Kidney (tissue), 14 donors: ENCODE results near the gene CERK. TPM values are rescaled to one million over a fixed set of nuclear protein-coding genes. Genes with fewer than 3 reads are reported as not detected.

Experiments used
- DNase-seq, 5 donors: peaks; one replicate each; pipeline ENCODE4 v3.0.0-alpha.2; 2013 to 2020
- FAIRE-seq: peaks from 2 replicates; lab custom pipeline; 2012; peaks lifted over from hg19 to GRCh38; lab: Jason Lieb, UNC
- H3K27ac ChIP-seq, 2 donors: one replicate each; pipeline ENCODE4 v1.7.0; 2013; ENCODE audit warnings: low read depth in 2 of 2, low read length in 2 of 2, inconsistent platforms in 1 of 2
- H3K27me3 ChIP-seq: one replicate; pipeline ENCODE4 v1.7.1; 2013; ENCODE audit warnings: low read length, inconsistent platforms; ENCODE audit not compliant: control insufficient read depth, insufficient read depth
- H3K36me3 ChIP-seq, 3 donors: one replicate each; pipeline versions ENCODE4 v1.7.0 to v1.7.1; 2013; ENCODE audit warnings: low read length in 3 of 3, control low read depth in 1 of 3, inconsistent platforms in 1 of 3; ENCODE audit not compliant: insufficient read depth in 3 of 3, control insufficient read depth in 2 of 3
- H3K4me1 ChIP-seq, 3 donors: one replicate each; pipeline versions ENCODE4 v1.7.0 to v1.7.1; 2013; ENCODE audit warnings: low read length in 3 of 3, inconsistent platforms in 1 of 3, low read depth in 1 of 3; ENCODE audit not compliant: control insufficient read depth in 2 of 3, insufficient read depth in 2 of 3
- H3K4me3 ChIP-seq, 3 donors: one replicate each; pipeline versions ENCODE4 v1.7.0 to v1.8.1; 2013; ENCODE audit warnings: low read length in 3 of 3, control low read depth in 1 of 3, inconsistent platforms in 1 of 3
- H3K9ac ChIP-seq, 3 donors: one replicate each; pipeline versions ENCODE4 v1.7.0 to v1.7.1; 2013; ENCODE audit warnings: low read length in 3 of 3, control low read depth in 1 of 3, inconsistent platforms in 1 of 3
- H3K9me3 ChIP-seq, 3 donors: one replicate each; pipeline versions ENCODE4 v1.7.0 to v1.7.1; 2013; ENCODE audit warnings: low read length in 3 of 3, control low read depth in 1 of 3, inconsistent platforms in 1 of 3; ENCODE audit not compliant: control insufficient read depth in 2 of 3, insufficient read depth in 1 of 3
- intact Hi-C: fragments of 100-400 bp; cut with DNase I; formaldehyde crosslinking; loops from one replicate; pipeline ENCODE4 v1.11.1; 2022
- polyA plus RNA-seq: library from polyadenylated mRNA; stranded (reverse); fragments of 350-450 nt; fragmentation: Illumina TruSeq; extraction: RNeasy Lipid Tissue Mini Kit (QIAGEN cat#74804); gene quantifications from one replicate; pipeline ENCODE4 v1.2.3, GENCODE V29; 2014; ENCODE audit warnings: low read depth, low replicate concordance; ENCODE audit not compliant: insufficient read depth
- total RNA-seq: library from RNA; stranded (reverse); fragmentation: NEBNext Ultra II Directional; extraction: Animal tissue kit (Norgen Biotek cat#: 25700); gene quantifications from one replicate; pipeline ENCODE4 v1.2.1, GENCODE V29; 2021
- TF ChIP-seq, protein P1 (sequence below): IDR thresholded peaks from 3 replicates; pipeline ENCODE4 v1.5.1; 2012; ENCODE audit warnings: mild to moderate bottlenecking, moderate library complexity, borderline replicate concordance; ENCODE audit not compliant: insufficient read depth; ENCODE audit errors: extremely low read depth
- donor health status: control.
- donor health status: control.
- donor health status: control.
- donor health status: control.
- donor health status: control.
- donor health status: DM: yes; HTN: yes; CAD: no.
- donor health status: Normal renal cell carcinoma (clear cell type).

The CERK gene
- total and polyA plus RNA-seq, 2 donors from 2014 or later: 21.6 to 28.2 TPM

DNA sequence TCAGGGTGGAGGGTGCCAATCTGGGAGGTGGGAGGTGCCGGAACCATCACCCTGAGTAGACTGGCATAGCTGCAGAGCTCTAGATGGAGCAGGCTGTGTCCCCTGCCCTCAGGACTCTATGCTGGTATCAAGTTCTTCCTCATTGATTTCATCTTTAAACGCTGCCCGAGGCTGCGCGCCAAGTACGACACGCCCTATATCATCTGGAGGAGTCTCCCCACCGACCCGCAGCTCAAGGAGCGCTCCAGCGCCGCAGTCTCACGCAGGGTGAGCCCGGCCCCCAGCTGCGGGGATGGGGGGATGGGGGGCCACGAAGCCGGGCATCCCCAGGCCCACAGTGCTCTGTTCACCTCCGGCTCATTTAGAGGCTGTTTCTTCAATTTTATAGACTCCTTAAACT, 65.3 kb downstream of the CERK start:
- no peak overlapping the region for H3K9ac ChIP-seq
- no peaks in the 10 kb centered on the region for H3K4me1 ChIP-seq
- H3K9me3 ChIP-seq: no peaks in the 10 kb centered on the region
- FAIRE-seq (no peak), DNase-seq (no peak)
- TF ChIP-seq, protein P1, sequence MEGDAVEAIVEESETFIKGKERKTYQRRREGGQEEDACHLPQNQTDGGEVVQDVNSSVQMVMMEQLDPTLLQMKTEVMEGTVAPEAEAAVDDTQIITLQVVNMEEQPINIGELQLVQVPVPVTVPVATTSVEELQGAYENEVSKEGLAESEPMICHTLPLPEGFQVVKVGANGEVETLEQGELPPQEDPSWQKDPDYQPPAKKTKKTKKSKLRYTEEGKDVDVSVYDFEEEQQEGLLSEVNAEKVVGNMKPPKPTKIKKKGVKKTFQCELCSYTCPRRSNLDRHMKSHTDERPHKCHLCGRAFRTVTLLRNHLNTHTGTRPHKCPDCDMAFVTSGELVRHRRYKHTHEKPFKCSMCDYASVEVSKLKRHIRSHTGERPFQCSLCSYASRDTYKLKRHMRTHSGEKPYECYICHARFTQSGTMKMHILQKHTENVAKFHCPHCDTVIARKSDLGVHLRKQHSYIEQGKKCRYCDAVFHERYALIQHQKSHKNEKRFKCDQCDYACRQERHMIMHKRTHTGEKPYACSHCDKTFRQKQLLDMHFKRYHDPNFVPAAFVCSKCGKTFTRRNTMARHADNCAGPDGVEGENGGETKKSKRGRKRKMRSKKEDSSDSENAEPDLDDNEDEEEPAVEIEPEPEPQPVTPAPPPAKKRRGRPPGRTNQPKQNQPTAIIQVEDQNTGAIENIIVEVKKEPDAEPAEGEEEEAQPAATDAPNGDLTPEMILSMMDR: no peak
- H3K36me3 ChIP-seq: peaks cover 0 to 4% (median 4%) of the 10 kb centered on the region in 3 donors
- no peak overlapping the region for H3K4me3 ChIP-seq
- H3K27me3 ChIP-seq: no peaks in the 10 kb centered on the region
- no peak overlapping the region for H3K27ac ChIP-seq
- intact Hi-C loops: no loop called here

DNA sequence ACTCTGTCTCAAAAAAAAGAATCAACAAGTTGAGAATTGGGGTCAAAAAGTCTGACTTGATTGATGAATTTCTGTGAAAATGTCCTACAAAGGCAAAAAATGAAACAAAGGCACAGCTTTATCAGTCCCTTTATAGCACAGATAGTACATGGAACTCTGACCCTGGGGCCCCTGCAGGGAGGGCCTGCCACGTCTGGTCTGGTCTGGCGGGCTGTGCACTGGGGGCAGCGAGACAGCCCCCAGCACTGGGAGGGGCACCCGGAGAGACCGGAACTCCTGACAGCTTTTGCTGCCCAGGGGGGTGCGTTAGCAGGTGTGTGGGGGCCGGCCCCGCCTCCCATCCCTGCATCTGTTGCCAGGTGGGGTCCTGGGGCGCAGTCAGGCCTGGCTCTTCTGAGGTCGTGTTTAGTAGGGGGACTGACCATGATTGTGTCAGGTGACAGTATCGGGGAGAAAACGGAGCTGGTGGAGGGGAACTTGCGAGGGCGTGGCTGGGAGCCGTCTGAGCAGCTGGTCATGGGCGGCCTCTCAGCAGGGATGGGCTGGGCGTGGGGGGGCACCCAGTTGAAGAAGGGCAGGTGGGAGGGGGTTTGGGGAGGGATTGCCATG, 66.1 kb downstream of the CERK start:
- no peak for DNase-seq
- no peak overlapping the region for H3K9ac ChIP-seq
- FAIRE-seq: no peak
- no peaks in the 10 kb centered on the region for H3K4me1 ChIP-seq
- intact Hi-C loops: no loop called here
- peaks cover 0 to 7% (median 7%) of the 10 kb centered on the region in 3 donors for H3K36me3 ChIP-seq
- H3K27me3 ChIP-seq: no peaks in the 10 kb centered on the region
- no peaks in the 10 kb centered on the region for H3K9me3 ChIP-seq
- H3K27ac ChIP-seq: no peak overlapping the region
- TF ChIP-seq, protein P1: no peak
- H3K4me3 ChIP-seq: no peak overlapping the region

DNA sequence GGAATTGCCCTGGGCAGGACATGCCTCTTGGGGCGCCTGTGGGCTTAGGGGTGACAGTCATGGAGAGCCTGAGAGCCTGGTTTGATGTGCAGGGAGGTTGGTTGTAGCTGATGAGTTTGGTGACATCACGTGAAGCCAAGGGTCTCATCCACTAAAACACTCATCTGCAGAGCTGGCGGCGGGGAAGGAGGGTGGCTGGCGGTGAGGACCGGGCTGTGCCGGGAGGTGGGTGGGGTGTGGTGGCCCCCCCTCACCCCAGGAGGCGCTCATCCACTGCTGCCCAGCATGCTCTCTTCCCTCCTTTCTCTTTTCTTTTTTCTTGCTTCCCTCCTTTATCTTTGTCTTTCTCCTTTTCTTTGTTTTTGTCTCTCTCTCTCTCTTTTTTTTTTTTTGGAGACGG, 68.9 kb downstream of the CERK start:
- Histone ChIP-seq H3K36me3 (peaks cover 0 to 27% (median 7%) of the 10 kb centered on the region in 3 donors), H3K4me1 (no peaks in the 10 kb centered on the region), H3K4me3 (no peak overlapping the region), H3K9ac (no peak overlapping the region), H3K27ac (no peak overlapping the region), H3K9me3 (no peaks in the 10 kb centered on the region), H3K27me3 (no peaks in the 10 kb centered on the region)
- intact Hi-C loops: no loop called here
- DNase-seq (no peak), FAIRE-seq (no peak)
- TF ChIP-seq, protein P1: no peak

DNA sequence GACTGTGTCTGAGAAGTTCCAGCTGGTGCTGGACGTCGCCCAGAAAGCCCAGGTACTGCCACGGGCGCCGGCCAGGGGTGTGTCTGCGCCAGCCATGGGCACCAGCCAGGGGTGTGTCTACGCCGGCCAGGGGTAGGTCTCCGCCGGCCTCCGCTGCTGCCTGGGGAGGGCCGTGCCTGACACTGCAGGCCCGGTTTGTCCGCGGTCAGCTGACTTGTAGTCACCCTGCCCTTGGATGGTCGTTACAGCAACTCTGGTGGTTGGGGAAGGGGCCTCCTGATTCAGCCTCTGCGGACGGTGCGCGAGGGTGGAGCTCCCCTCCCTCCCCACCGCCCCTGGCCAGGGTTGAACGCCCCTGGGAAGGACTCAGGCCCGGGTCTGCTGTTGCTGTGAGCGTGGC, 69.9 kb downstream of the CERK start:
- Histone ChIP-seq H3K36me3 (peaks cover 0 to 27% (median 7%) of the 10 kb centered on the region in 3 donors), H3K4me1 (no peaks in the 10 kb centered on the region), H3K9me3 (no peaks in the 10 kb centered on the region), H3K9ac (no peak overlapping the region), H3K27ac (no peak overlapping the region), H3K4me3 (no peak overlapping the region), H3K27me3 (no peaks in the 10 kb centered on the region)
- TF ChIP-seq, protein P1: no peak
- intact Hi-C loops: no loop called here
- no peak for FAIRE-seq
- no peak for DNase-seq
